HG02642 (cell line): ENCODE measurements around the gene TBC1D28.
"Not testable (repeated sequence)": the region's sequence is repeated elsewhere in the genome, so short reads cannot be mapped to it uniquely, and the experiment has no call there.

Experiments used
- ATAC-seq: cut with Tn5 transposase; IDR thresholded peaks from one replicate; pipeline ENCODE4 v1.9.1; 2021; ENCODE audit warnings: mild to moderate bottlenecking; ENCODE audit not compliant: unreplicated experiment, poor library complexity

TBC1D28 gene

DNA sequence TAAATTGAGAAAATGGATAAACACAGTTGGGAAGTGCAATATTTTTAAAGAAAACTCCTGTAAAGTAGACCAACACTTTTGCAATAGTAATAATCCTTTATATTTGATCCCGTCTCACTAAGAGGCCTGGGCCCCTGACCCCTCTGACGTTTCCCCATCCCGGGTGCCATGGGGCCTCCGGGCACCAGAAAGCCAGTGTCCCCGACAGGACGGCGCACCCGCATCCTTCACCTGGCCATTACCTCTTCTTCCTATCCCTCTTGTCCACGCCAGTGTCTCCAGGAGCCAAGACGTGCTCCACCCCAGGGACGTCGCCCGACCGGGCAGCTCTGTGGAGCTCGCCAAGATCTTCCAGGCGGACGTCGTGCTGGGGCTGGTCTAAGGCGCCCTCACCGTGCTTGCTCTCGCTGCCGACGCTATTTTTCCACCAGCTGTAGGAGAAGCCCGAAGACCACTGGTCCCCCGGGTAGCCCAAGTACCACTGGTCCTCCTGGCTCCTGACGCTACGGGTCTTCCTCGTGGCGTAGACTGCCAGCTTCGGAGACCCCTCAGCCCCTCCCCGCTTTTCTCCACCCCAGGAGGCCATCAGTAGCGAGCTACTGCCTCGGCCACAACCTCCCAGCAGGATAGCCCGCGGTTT is 19.2 kb downstream of the TBC1D28 start:
- ATAC-seq, result peak; percentile 30

DNA sequence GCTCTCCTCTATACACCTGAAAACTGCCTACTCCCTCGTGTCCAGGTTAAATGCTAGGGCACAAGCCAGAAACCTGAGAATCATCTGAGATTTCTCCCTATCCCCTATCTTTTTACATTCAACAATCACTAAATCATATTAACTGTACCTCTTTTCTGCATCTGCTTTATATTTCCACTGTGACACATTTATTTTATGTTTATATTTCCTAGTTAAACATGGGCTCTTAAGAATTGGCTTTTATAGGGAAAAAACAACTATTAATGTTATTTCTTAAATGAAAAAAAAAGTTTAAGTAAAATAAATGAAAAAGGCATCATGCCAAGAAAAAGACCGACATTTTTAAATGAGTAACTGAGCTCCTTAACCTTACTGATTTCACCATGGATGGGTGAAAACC is 26.6 kb downstream of the TBC1D28 start:
- ATAC-seq, result not testable (repeated sequence)

GRCh38 chr17:18613016-18613415 is 31.2 kb downstream of the TBC1D28 start:
- ATAC-seq, result not testable (repeated sequence)

DNA sequence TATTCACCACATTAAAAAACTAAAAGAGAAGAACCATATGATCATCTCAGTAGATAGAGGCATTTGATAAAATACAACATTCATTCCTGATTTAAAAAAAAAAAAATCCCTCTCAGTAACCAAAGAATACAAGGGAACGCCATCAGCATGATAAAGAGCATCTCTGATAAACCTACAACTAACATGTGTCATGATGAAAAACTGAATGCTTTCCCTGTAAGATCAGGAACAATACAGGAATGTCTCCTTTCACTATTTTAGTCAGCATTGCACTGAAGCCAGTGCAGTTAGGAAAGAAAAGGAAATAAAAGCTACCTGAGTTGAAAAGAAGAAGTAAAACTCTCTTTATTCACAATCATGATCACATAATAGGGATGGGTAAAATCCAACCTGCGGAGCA is 51.1 kb downstream of the TBC1D28 start:
- not testable (repeated sequence) for ATAC-seq
